Astrocyte of the cerebellum (primary cell): Measurements from ENCODE around the gene MECR.

Experiments
- DNase-seq: peaks from one replicate; pipeline ENCODE4 v3.0.0-alpha.2; 2011; ENCODE audit warnings: low read depth
- H3K4me3 ChIP-seq: 2 replicates; pipeline ENCODE4 v1.5.1; 2011; ENCODE audit warnings: mild to moderate bottlenecking, low read depth, low read length, moderate library complexity
- CTCF ChIP-seq: IDR thresholded peaks from 2 replicates; pipeline ENCODE4 v1.5.1; 2012; ENCODE audit warnings: low read length, low read depth, moderate library complexity, mild to moderate bottlenecking; ENCODE audit errors: missing control alignments
- in situ Hi-C: cut with HindIII; loops from 2 replicates; pipeline ENCODE4 v1.10.0; 2017; ENCODE audit warnings: low sequenced_read_pairs

Gene MECR

GRCh38 chr1:29271724-29272123 is 41.0 kb upstream of the MECR start:
- peak; percentile 73 for DNase-seq
- TF ChIP-seq CTCF, result no peak
- no peak overlapping the region for H3K4me3 ChIP-seq
- in situ Hi-C loops, result no loop called here

GRCh38 chr1:29270929-29271521 is 40.3 kb upstream of the MECR start:
- in situ Hi-C loops, result no loop called here
- DNase-seq, result no peak
- no peak overlapping the region for H3K4me3 ChIP-seq
- TF ChIP-seq CTCF, result no peak

GRCh38 chr1:29269382-29269781 is 38.6 kb upstream of the MECR start:
- H3K4me3 ChIP-seq, result no peak overlapping the region
- TF ChIP-seq CTCF, result no peak
- DNase-seq, result no peak
- in situ Hi-C loops, result no loop called here

- in situ Hi-C loops, result no loop called here
- H3K4me3 ChIP-seq, result no peak overlapping the region
- TF ChIP-seq CTCF, result no peak
- no peak for DNase-seq
Measured at GRCh38 chr1:29267321-29268070, 36.8 kb upstream of the MECR start.

- no peak for DNase-seq
- in situ Hi-C loops, result no loop called here
- H3K4me3 ChIP-seq, result no peak overlapping the region
- no peak for TF ChIP-seq CTCF
Measured at GRCh38 chr1:29266912-29267311, 36.2 kb upstream of the MECR start.

- DNase-seq, result no peak
- H3K4me3 ChIP-seq, result no peak overlapping the region
- TF ChIP-seq CTCF, result no peak
- in situ Hi-C loops, result no loop called here
Measured at GRCh38 chr1:29264773-29265389, 34.1 kb upstream of the MECR start.
